GM12864 (cell line): Measurements from ENCODE around the gene HADHB.

ENCODE experiments used
- DNase-seq: peaks from one replicate; pipeline ENCODE4 v3.0.0-alpha.2; 2011; ENCODE audit warnings: low read depth
- H3K4me3 ChIP-seq: 2 replicates; pipeline ENCODE4 v1.5.1; 2011; ENCODE audit warnings: mild to moderate bottlenecking, low read depth, low read length, control low read depth
- CTCF ChIP-seq: IDR thresholded peaks from 2 replicates; pipeline ENCODE4 v1.5.1; 2011; ENCODE audit warnings: low read depth, mild to moderate bottlenecking, moderate library complexity, low read length, control low read depth, inconsistent platforms; ENCODE audit errors: missing control alignments

The HADHB gene

GRCh38 chr2:26279886-26280285 is 35.1 kb downstream of the HADHB start:
- no peak overlapping the region for H3K4me3 ChIP-seq
- no peak for DNase-seq
- TF ChIP-seq CTCF = no peak

GRCh38 chr2:26281226-26281625 is 36.5 kb downstream of the HADHB start:
- H3K4me3 ChIP-seq = no peak overlapping the region
- DNase-seq = no peak
- no peak for TF ChIP-seq CTCF

GRCh38 chr2:26283606-26284005 is 38.9 kb downstream of the HADHB start:
- H3K4me3 ChIP-seq = no peak overlapping the region
- DNase-seq = no peak
- no peak for TF ChIP-seq CTCF

- no peak for TF ChIP-seq CTCF
- no peak overlapping the region for H3K4me3 ChIP-seq
- no peak for DNase-seq
These were observed 39.4 kb downstream of the HADHB start for GRCh38 chr2:26284132-26284531.

GRCh38 chr2:26285931-26286330 is 41.2 kb downstream of the HADHB start:
- TF ChIP-seq CTCF = no peak
- DNase-seq = no peak
- no peak overlapping the region for H3K4me3 ChIP-seq

- DNase-seq = no peak
- no peak overlapping the region for H3K4me3 ChIP-seq
- TF ChIP-seq CTCF = no peak
These were observed 45.3 kb downstream of the HADHB start for GRCh38 chr2:26290001-26290400.

GRCh38 chr2:26292646-26293045 is 47.9 kb downstream of the HADHB start:
- no peak for TF ChIP-seq CTCF
- no peak for DNase-seq
- H3K4me3 ChIP-seq = no peak overlapping the region
